Measurements from ENCODE around the gene MYO1D.

DNA sequence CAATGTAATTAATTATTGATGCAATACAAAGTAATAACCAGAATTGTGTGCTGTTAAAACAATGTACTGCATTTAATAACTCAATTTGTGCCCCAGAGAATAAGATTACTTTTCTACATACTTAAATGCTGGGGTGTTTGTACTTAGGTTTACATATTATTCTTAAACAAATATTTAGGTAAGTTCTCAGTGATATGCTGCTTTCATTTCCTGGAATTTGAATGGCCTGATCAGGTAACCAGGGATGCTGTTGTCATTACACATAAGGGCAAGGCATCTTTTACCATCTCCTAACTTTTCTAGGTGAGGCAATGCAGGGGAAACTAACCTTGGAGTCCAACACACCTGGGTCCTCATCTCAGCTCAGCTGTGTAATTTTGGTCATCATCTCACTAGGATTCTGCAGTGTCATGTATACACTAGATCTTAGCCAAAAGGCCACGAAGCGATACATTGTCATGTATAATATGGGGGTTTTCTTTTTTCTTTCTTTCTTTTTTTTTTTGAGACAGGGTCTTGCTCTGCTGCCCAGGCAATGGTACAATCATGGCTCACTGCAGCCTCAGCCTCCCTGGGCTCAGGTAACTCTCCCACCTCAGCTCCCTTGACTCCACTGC is 45.2 kb downstream of the MYO1D start:
- TF ChIP-seq, protein P1, sequence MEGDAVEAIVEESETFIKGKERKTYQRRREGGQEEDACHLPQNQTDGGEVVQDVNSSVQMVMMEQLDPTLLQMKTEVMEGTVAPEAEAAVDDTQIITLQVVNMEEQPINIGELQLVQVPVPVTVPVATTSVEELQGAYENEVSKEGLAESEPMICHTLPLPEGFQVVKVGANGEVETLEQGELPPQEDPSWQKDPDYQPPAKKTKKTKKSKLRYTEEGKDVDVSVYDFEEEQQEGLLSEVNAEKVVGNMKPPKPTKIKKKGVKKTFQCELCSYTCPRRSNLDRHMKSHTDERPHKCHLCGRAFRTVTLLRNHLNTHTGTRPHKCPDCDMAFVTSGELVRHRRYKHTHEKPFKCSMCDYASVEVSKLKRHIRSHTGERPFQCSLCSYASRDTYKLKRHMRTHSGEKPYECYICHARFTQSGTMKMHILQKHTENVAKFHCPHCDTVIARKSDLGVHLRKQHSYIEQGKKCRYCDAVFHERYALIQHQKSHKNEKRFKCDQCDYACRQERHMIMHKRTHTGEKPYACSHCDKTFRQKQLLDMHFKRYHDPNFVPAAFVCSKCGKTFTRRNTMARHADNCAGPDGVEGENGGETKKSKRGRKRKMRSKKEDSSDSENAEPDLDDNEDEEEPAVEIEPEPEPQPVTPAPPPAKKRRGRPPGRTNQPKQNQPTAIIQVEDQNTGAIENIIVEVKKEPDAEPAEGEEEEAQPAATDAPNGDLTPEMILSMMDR (IDR thresholded peaks at IDR 0.05): no peak
- no peak for TF ChIP-seq EP300 (IDR thresholded peaks at IDR 0.05)
- TF ChIP-seq POLR2AphosphoS5 (IDR thresholded peaks at IDR 0.05): no peak

Measured in suprapubic skin (tissue), 4 donors.